Psoas muscle (tissue), 8 donors: ENCODE results near the gene MB. TPM values are rescaled to one million over a fixed set of nuclear protein-coding genes. Genes with fewer than 3 reads are reported as not detected.

ENCODE experiments used
- ATAC-seq, 4 donors: fragments of 200-7000 bp; cut with Tn5 transposase; one replicate each; pipeline ENCODE4 v1.9.1; 2020; ENCODE audit warnings: moderate library complexity in 3 of 4, mild to moderate bottlenecking in 2 of 4
- DNase-seq, 2 donors: peaks; one replicate each; pipeline ENCODE4 v3.0.0-alpha.2; 2020
- H3K27ac ChIP-seq: fragments of 200-600 bp; one replicate; pipeline ENCODE4 v1.8.0; 2022
- H3K27me3 ChIP-seq, 3 donors: fragments of 200-600 bp in 1 of 3; one replicate each; pipeline versions ENCODE4 v1.6.1 to v1.8.0; 2013 to 2022; ENCODE audit warnings: low read length in 2 of 3, mild to moderate bottlenecking in 2 of 3, moderate library complexity in 1 of 3; ENCODE audit not compliant: insufficient read depth in 3 of 3
- H3K36me3 ChIP-seq, 2 donors: fragments of 200-600 bp in 1 of 2; one replicate each; pipeline versions ENCODE4 v1.6.1 to v1.8.0; 2013 to 2022; ENCODE audit warnings: low read depth in 1 of 2, mild to moderate bottlenecking in 1 of 2, moderate library complexity in 1 of 2; ENCODE audit not compliant: insufficient read depth in 1 of 2
- H3K4me1 ChIP-seq: fragments of 200-600 bp; one replicate; pipeline ENCODE4 v1.8.0; 2022
- H3K4me3 ChIP-seq: fragments of 200-600 bp; one replicate; pipeline ENCODE4 v1.8.0; 2022; ENCODE audit warnings: mild to moderate bottlenecking
- H3K9me3 ChIP-seq: fragments of 200-600 bp; one replicate; pipeline ENCODE4 v1.8.0; 2022
- WGBS, 3 donors: extraction: QIAGEN DNeasy Blood & Tissue Kit; methylation state at CpG; one replicate each; pipeline versions ENCODE4 v1.1.6 to v1.1.7; 2013; 5-methylcytosine and 5-hydroxymethylcytosine counted together
- intact Hi-C, 2 donors: fragments of 100-400 bp; cut with DNase I; formaldehyde crosslinking; loops; one replicate each; pipeline versions ENCODE4 v1.11.0 to v1.14.2; 2022
- polyA plus RNA-seq, 3 donors: library from polyadenylated mRNA; stranded (reverse); fragments of 200-250 nt; gene quantifications; one replicate each; pipeline ENCODE4 v1.2.3, GENCODE V29; 2013
- total RNA-seq, 4 donors: library from RNA; stranded (reverse); fragmentation: NEBNext Ultra II Directional in 2 of 4; extraction: Animal tissue kit (Norgen Biotek cat#: 25700) in 2 of 4; gene quantifications; one replicate each; pipeline versions ENCODE4 v1.2.1 to v1.2.4, GENCODE V29; 2021 to 2023
- TF ChIP-seq, protein P1 (sequence below): fragments of 200-600 bp; IDR thresholded peaks from one replicate; pipeline ENCODE4 v1.8.0; 2022; ENCODE audit warnings: antibody characterized with exemption
- donor health status: healthy with polysubstance abuse.
- donor health status: DM: no; HTN: no; CAD: no; lungs with moderate emphysema.
- donor health status: Bipolar disorder and iron deficiency.
- donor health status: healthy.
- donor health status: DM: yes; HTN: yes; CAD: no.
- donor health status: DM: no; HTN: no; CAD: no.
- donor health status: DM: no; HTN: no; CAD: no.
- donor health status: DM: yes; HTN: yes; CAD: no.

Gene MB
- total and polyA plus RNA-seq, 7 donors = 6,836 to 12,606 (median 9,385) TPM

DNA sequence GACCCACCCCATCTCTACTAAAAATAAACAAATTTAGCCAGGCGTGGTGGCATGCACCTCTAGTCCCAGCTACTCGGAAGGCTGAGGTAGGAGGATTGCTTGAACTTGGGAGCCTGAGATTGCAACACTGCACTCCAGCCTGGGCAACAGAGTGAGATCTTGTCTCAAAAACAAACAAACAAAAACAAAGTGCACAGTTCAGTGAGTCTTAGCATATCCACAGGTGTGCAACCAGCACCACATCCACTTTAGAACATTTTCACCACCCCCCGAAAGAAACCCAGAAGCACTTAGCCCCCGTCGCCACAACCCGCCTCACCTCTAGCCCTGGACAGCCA, 27.4 kb downstream of the MB start:
- ATAC-seq (no peak), DNase-seq (no peak)
- intact Hi-C loops = no loop called here
- peak overlapping the region; percentile 97 for H3K27ac ChIP-seq
- peaks cover 68% of the 10 kb centered on the region for H3K4me1 ChIP-seq
- no peak overlapping the region for H3K4me3 ChIP-seq
- no peaks in the 10 kb centered on the region for H3K36me3 ChIP-seq
- 55 to 80% (median 68%) methylated on average over 6 of the region's 6 CpGs for WGBS, 3 donors
- no peaks in the 10 kb centered on the region for H3K9me3 ChIP-seq
- TF ChIP-seq, protein P1, sequence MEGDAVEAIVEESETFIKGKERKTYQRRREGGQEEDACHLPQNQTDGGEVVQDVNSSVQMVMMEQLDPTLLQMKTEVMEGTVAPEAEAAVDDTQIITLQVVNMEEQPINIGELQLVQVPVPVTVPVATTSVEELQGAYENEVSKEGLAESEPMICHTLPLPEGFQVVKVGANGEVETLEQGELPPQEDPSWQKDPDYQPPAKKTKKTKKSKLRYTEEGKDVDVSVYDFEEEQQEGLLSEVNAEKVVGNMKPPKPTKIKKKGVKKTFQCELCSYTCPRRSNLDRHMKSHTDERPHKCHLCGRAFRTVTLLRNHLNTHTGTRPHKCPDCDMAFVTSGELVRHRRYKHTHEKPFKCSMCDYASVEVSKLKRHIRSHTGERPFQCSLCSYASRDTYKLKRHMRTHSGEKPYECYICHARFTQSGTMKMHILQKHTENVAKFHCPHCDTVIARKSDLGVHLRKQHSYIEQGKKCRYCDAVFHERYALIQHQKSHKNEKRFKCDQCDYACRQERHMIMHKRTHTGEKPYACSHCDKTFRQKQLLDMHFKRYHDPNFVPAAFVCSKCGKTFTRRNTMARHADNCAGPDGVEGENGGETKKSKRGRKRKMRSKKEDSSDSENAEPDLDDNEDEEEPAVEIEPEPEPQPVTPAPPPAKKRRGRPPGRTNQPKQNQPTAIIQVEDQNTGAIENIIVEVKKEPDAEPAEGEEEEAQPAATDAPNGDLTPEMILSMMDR = no peak
- no peaks in the 10 kb centered on the region for H3K27me3 ChIP-seq

DNA sequence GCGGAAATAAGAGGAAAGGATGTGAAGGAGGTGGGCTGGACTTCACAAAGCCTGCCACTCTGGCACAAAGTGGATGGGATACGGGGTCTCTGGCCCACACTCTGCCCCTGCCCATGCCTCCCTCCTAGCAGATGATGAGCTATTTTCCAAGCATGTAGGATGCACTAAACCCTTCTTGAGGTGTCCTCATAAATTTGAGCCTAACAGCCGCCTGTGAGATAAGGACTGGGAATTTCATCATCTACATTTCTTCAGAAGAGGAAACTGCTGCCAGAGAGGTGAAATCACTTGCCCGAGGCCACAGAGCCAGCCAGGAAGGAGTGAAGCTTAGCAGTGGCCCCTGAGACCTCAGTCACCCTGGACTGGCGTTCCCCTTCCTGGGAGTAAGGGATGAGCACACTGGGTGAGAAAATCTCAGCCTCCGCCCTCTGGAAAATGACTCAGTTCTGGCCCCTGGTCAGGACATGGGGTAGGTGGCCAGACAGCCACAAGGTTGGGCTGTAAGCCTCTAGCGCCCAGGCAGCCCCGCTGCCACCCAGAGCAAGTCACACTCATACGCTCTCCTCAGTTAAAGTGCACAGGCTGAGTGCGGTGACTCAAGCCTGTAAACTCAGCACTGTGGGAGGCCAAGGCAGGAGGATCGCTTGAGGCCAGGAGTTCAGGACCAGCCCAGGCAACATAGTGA, 27.9 kb downstream of the MB start:
- TF ChIP-seq, protein P1 = no peak
- no peaks in the 10 kb centered on the region for H3K36me3 ChIP-seq
- H3K4me1 ChIP-seq = peaks cover 63% of the 10 kb centered on the region
- H3K27ac ChIP-seq = peak overlapping the region; percentile 97
- DNase-seq (peak; percentile 84 to 92), ATAC-seq (peak; percentile 73 to 79 (median 77))
- H3K27me3 ChIP-seq = no peaks in the 10 kb centered on the region
- intact Hi-C loops = no loop called here
- H3K9me3 ChIP-seq = no peaks in the 10 kb centered on the region
- WGBS, 3 donors = 26 to 40% (median 28%) methylated on average over 11 of the region's 11 CpGs
- H3K4me3 ChIP-seq = no peak overlapping the region

DNA sequence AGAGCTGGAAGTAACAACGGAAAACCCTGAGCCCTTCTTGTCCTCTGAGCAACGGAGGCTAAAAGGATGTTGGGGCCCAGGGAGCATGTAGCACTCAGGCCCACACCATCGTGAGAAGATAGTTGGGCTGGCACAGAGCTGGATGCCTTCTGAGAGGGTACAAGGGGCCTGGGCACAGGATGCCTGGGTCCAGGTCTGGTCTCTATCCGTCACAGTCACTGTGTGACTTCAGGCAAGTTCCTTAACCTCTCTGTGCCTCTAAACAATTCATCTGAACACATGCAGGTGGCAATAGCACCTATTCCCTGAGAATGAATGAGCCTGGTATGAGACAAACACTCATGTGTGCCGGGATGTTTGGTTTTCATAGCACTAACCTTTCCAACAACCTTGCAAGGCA, 29.2 kb downstream of the MB start:
- ATAC-seq = no peak
- Histone ChIP-seq H3K4me1 (peaks cover 56% of the 10 kb centered on the region), H3K27ac (peak overlapping the region; percentile 97), H3K4me3 (peak overlapping the region; percentile 11), H3K27me3 (no peaks in the 10 kb centered on the region), H3K9me3 (no peaks in the 10 kb centered on the region), H3K36me3 (no peaks in the 10 kb centered on the region)
- 29 to 40% (median 31%) methylated on average over 5 of the region's 5 CpGs for WGBS, 3 donors
- DNase-seq = no peak
- TF ChIP-seq, protein P1 = no peak
- intact Hi-C loops = loop anchor here (2.0 kb wide), 2 partner anchors 35 to 237 kb away; no protein-coding TSS in a partner anchor

DNA sequence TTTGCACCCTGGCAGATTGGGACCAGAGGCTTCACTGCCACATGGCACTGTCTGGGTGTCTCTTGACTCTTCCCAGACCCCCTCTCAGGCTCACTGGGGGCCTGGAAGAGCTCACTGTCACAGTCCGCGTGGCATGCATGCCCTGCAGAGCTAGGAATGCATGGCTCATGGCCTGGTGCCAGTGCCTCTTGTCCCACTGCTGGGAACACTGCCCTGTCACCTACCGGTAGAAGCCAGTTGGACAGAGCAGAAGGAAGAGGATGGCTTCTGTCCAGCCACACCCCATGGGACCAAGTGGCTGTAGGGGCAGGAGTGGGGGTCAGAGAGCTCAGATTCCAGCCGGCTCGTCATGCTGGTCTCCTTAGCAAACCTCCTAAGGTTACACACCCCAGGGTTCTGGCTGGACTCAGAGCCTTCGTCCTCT, 29.7 kb downstream of the MB start:
- intact Hi-C loops = loop anchor here (2.0 kb wide), 2 partner anchors 35 to 237 kb away; no protein-coding TSS in a partner anchor
- ATAC-seq = peak; percentile 63 to 70 (median 67)
- Histone ChIP-seq H3K27me3 (no peaks in the 10 kb centered on the region), H3K36me3 (no peaks in the 10 kb centered on the region), H3K27ac (peak overlapping the region; percentile 97), H3K9me3 (no peaks in the 10 kb centered on the region), H3K4me1 (peaks cover 52% of the 10 kb centered on the region), H3K4me3 (peak overlapping the region; percentile 11)
- TF ChIP-seq, protein P1 = no peak
- peak; percentile 86 to 94 for DNase-seq
- WGBS, 3 donors = 19 to 23% (median 21%) methylated on average over 6 of the region's 6 CpGs

DNA sequence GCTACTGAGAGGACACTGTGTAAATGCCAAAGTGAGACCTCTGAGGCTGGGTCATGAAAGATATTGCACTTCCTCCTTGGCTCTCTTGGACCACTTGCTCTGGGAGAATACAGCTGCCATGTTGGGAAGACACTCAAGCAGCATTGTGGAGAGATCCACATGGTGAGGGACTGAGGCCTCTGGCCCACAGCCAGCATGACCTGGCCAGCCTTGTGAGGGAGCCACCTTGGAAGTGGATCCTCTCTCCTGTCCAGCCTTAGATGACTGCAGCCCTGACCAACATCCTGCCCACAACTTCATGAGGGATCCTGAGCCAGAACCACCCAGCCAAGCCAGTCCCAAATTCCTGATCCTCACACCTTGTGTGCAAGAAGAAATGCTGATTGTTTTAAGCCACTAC, 30.4 kb downstream of the MB start:
- peak overlapping the region; percentile 97 for H3K27ac ChIP-seq
- ATAC-seq (no peak), DNase-seq (no peak)
- peaks cover 45% of the 10 kb centered on the region for H3K4me1 ChIP-seq
- intact Hi-C loops = loop anchor here (2.0 kb wide), 2 partner anchors 36 to 236 kb away; no protein-coding TSS in a partner anchor
- no peaks in the 10 kb centered on the region for H3K27me3 ChIP-seq
- TF ChIP-seq, protein P1 = no peak
- no peaks in the 10 kb centered on the region for H3K36me3 ChIP-seq
- no peak overlapping the region for H3K4me3 ChIP-seq
- H3K9me3 ChIP-seq = no peaks in the 10 kb centered on the region
